Measurements from ENCODE around the gene HMX2.

The HMX2 gene, protein sequence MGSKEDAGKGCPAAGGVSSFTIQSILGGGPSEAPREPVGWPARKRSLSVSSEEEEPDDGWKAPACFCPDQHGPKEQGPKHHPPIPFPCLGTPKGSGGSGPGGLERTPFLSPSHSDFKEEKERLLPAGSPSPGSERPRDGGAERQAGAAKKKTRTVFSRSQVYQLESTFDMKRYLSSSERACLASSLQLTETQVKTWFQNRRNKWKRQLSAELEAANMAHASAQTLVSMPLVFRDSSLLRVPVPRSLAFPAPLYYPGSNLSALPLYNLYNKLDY

DNA sequence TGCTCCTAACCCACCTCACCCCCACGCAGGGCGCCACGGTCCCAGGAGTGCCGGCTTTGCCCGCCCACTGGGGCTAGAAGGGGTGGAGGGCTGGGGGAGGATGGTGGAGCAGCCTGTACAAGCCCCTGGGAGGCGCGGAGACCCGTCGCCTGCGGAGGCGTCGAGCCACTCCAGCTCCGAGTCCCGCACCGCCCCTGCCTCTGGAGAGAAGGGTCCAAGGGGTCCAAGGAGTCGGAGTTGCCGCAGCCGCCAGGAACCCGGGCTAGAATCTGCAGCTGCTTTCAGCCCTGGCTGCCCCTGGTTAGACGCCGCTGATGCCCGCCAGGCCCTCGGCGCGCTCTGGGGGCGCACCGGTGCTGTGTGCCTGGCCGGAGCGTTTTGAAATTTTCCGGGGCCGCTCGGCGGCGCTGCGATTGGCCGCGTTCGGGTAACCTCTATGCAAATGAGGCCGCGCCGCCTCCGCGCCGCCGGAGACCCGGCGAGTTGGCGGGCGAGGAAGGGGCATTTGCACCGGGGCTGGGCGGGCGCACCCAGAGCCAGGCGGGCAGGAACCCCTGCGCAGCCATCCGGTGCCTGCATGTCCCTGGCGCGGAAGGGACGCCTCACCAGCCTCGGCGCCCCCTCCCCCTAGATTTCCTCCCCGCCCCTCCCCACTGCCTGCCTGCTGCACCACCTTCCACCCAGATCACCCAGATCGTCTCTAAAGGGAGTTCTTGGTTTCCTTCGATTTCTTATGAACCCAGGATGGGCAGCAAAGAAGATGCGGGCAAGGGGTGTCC, at the start of gene HMX2:
Gene HMX2 (plus strand): TSS at position 502 of the 779 bp plus-strand sequence. CDS start 243 bp downstream, at position 745.
- no peak for DNase-seq (ENCODE audit: low read depth in 2 of 2)

GRCh38 chr10:123100030-123100762, 47.7 kb upstream of the HMX2 start:
- DNase-seq (ENCODE audit: low read depth in 2 of 2) = no peak

DNA sequence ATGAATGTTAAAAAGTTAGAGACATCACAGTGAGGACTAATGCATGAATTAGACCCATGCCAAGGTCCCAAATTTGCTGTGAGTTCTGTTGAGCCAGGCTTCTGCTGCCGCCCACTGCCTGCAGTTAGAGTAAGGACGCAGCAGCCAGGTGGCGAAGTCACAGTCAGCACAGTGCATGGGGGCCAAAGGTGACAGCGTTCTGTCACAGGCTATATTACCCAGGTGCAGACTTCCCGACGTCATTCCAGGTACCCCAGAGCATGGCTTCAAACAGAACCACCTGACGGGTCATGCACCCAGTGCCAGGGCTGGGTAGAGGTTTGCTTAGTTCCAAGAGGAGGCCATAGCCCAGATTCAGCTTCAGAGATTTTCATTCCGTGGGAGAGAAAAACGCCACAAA, 46.1 kb upstream of the HMX2 start:
- DNase-seq (ENCODE audit: low read depth in 2 of 2) = no peak

DNA sequence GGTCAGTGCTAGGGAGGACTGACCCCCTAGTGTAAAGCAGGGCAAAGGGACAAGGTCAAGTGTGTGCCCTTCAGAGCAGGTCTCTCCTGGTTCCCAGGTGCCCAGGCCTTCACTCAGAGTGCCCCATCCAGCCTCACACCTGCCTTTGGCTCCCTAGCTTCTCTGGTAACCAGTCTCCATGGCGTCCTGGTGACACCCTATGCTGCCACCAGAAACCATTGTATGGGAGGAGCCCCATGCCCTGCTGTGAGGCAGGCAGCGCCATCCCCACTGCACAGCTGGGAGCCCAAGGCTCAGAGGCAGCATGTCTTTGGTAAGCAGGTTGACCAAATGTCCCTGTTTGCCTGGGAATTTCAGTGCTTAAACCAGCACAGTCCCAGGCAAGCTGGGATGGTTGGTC, 45.3 kb upstream of the HMX2 start:
- no peak for DNase-seq (ENCODE audit: low read depth in 2 of 2)

- no peak for DNase-seq (ENCODE audit: low read depth in 2 of 2)
Observed at GRCh38 chr10:123103944-123104343, 44.0 kb upstream of the HMX2 start.

DNA sequence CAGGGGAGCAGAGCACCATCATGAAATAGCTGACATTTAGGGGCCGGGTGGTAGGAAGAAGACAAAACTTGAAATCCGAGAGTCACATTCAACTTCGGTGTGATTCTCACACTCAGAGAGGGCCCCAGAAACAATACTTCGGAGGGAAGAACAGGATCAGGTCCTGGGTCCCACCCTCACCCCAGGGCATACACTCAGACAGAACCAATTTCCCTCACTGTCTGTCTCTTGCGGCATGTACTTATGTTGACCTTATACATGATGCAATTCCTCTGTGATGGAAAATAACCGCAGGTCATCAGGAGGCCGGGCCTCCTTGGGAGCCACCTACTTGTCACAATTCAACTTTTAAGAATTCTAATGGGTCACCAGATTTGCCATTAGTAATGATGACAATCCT, 38.5 kb upstream of the HMX2 start:
- no peak for DNase-seq (ENCODE audit: low read depth in 2 of 2)

DNA sequence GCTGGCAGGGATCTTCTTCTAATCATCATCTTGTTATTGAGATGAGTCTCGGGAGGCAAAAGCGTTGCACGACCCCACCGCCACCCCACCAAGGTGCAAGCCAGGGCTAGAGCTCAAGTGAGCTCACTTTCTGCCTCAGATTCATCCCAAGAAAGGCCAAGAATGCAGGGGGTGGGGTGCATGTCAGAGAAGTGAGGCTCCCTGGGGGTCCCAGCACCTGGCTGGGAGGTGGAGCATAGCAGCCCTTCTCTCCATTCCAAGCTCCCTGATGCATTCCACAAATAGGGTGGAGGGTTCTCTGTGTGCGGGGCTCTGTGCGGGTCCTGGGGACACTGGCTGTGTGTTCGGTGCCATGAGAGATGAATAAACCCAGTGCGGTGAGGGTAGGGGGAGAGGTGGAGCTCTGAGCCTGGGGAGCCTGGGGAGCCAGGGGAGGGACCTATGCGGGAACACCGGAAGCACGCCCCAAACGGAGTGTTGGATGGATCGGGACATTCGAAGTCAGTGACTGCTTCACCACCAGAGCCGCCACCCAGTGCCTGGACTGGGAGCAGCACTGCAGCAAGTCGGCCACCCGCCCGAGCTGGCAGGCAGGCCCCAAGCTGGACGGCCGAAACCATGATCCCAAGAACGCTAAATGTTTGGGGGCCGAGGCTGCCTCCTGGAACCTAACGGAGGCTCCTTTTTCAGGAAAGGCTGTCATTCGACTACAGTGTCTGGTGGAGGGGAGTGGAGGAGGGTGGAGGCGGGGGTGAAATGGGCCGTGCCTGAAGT, 30.1 kb upstream of the HMX2 start:
- DNase-seq (ENCODE audit: low read depth in 2 of 2) = no peak

DNA sequence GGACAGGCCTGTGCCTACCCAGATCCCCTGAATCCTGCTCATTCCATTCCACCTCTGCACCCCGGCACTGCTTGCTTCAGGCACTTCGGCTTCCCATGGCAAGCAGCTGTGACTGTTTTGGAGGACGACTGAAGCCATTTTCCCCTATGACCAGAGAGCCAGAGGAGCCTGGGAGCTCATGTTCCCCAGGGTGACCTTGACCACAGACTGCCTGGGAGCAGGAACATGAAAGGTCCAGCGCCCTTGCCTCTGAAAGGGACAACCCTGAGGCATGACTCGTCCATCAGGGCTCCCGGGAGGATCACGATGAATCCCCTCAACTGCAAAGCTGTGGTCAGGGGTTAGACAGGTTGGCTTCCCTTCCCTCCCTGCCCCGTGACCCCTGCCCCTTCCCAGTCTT, 28.9 kb upstream of the HMX2 start:
- no peak for DNase-seq (ENCODE audit: low read depth in 2 of 2)

GRCh38 chr10:123126246-123126645, 21.7 kb upstream of the HMX2 start:
- DNase-seq (ENCODE audit: low read depth in 2 of 2) = no peak

- DNase-seq (ENCODE audit: low read depth in 2 of 2) = no peak
Observed at GRCh38 chr10:123129618-123130271, 18.2 kb upstream of the HMX2 start.

- peak; percentile 76 to 81 for DNase-seq (ENCODE audit: low read depth in 2 of 2)
Observed at GRCh38 chr10:123132576-123133477, 15.1 kb upstream of the HMX2 start.

- DNase-seq (ENCODE audit: low read depth in 2 of 2) = no peak
Observed at GRCh38 chr10:123133541-123134342, 14.2 kb upstream of the HMX2 start.

- no peak for DNase-seq (ENCODE audit: low read depth in 2 of 2)
Observed at GRCh38 chr10:123134343-123134914, 13.5 kb upstream of the HMX2 start.

- no peak for DNase-seq (ENCODE audit: low read depth in 2 of 2)
Observed at GRCh38 chr10:123134915-123135414, 13.0 kb upstream of the HMX2 start.

DNA sequence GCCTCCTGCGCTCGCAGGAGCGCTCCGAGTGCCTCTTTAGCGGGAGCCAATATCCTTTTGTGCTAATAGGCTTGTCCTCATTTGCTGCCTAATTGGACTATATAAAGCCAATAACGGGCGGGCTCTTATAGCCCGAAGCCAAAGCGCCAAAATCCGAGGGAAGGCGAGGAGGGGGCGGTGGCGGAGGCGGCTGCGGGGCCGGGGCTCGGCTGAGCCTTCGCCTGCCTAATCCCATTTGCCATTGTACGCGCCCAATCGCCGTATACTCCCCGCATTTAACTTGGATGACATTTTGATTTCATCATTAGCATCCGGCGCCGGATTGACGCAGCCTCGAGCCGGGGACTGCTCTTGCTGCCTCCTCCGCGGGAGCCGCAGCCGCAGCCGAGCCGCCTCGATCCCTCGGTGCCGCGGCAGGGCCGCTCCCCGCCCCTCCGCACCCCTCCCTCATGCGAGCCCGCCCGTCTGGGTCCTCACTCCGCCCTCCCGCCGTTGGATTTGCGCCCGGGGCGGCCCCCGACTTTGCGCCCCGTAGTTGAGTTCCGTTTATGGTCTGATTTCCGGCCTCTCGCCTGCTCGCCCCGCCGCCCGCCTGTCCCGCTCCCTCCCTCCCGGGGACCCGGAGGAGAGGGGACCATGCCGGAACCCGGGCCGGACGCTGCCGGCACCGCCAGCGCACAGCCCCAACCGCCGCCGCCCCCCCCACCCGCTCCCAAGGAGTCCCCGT, 12.4 kb upstream of the HMX2 start, which contains the start of gene HMX3:
Gene HMX3 (plus strand): TSS at position 556 of the 727 bp plus-strand sequence. CDS start 81 bp downstream, at position 637.
- no peak for DNase-seq (ENCODE audit: low read depth in 2 of 2)

GRCh38 chr10:123136221-123136805, 11.6 kb upstream of the HMX2 start:
- DNase-seq (ENCODE audit: low read depth in 2 of 2) = no peak

DNA sequence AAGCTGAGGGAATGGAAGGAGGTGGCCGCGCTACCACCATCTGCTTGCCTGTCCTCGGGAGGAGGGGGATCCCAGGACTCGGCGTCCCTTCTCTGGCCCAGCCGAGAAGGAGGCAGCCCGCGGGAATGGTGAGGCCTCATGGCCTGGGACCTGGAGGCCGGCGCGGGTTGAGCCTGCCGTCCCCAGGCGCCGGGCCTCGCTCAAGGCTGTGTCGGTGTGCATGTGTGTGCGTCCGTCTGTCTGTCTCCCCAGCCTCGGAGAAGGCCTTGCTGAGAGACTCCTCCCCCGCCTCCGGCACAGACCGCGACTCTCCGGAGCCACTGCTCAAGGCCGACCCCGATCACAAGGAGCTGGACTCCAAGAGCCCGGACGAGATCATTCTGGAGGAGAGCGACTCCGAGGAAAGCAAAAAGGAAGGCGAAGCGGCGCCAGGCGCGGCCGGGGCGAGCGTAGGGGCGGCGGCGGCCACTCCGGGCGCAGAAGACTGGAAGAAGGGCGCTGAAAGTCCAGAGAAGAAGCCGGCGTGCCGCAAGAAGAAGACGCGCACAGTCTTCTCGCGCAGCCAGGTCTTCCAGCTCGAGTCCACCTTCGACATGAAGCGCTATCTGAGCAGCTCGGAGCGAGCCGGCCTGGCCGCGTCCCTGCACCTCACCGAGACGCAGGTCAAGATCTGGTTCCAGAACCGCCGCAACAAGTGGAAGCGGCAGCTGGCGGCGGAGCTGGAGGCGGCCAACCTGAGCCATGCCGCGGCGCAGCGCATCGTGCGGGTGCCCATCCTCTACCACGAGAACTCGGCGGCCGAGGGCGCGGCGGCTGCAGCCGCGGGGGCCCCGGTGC, 10.9 kb upstream of the HMX2 start:
- DNase-seq (ENCODE audit: low read depth in 2 of 2) = no peak

Measured in stimulated activated CD4-positive, alpha-beta T cell treated with anti-CD3 and anti-CD28 coated beads, Interleukin-15, amount 100 ng/mL, for 48 hours (primary cell).